ENCODE results near the gene PXYLP1.

The PXYLP1 gene

GRCh38 chr3:141227216-141227615, 4.4 kb upstream of the PXYLP1 start:
- Histone ChIP-seq H3K9ac (no peak overlapping the region), H3K9me3 (ENCODE audit: control insufficient read depth, low read length) (no peaks in the 10 kb centered on the region), H3K27ac (no peak overlapping the region), H3K36me3 (ENCODE audit: control insufficient read depth, insufficient read depth, low read length) (no peaks in the 10 kb centered on the region), H3K4me2 (ENCODE audit: low read length) (no peak overlapping the region), H3K4me3 (ENCODE audit: low read depth, low read length) (no peak overlapping the region), H2AFZ (no peak overlapping the region), H3K27me3 (ENCODE audit: control insufficient read depth, insufficient read depth, low read length) (no peaks in the 10 kb centered on the region), H3K79me2 (no peaks in the 10 kb centered on the region), H3K4me1 (no peaks in the 10 kb centered on the region)
- no peak for TF ChIP-seq CTCF (IDR thresholded peaks at IDR 0.05)

- H3K4me3 ChIP-seq (ENCODE audit: low read depth, low read length) = no peak overlapping the region
- no peak overlapping the region for H3K4me2 ChIP-seq (ENCODE audit: low read length)
- H3K79me2 ChIP-seq = no peaks in the 10 kb centered on the region
- H3K36me3 ChIP-seq (ENCODE audit: control insufficient read depth, insufficient read depth, low read length) = no peaks in the 10 kb centered on the region
- no peak overlapping the region for H3K27ac ChIP-seq
- no peak for TF ChIP-seq CTCF (IDR thresholded peaks at IDR 0.05)
- no peak overlapping the region for H3K9ac ChIP-seq
- no peak overlapping the region for H2AFZ ChIP-seq
- no peaks in the 10 kb centered on the region for H3K9me3 ChIP-seq (ENCODE audit: control insufficient read depth, low read length)
- H3K27me3 ChIP-seq (ENCODE audit: control insufficient read depth, insufficient read depth, low read length) = no peaks in the 10 kb centered on the region
- H3K4me1 ChIP-seq = peaks cover 3% of the 10 kb centered on the region
Observed at GRCh38 chr3:141227752-141228151, 3.9 kb upstream of the PXYLP1 start.

GRCh38 chr3:141228395-141228794, 3.2 kb upstream of the PXYLP1 start:
- no peaks in the 10 kb centered on the region for H3K9me3 ChIP-seq (ENCODE audit: control insufficient read depth, low read length)
- no peaks in the 10 kb centered on the region for H3K36me3 ChIP-seq (ENCODE audit: control insufficient read depth, insufficient read depth, low read length)
- H3K27ac ChIP-seq = no peak overlapping the region
- no peak overlapping the region for H2AFZ ChIP-seq
- no peak overlapping the region for H3K4me2 ChIP-seq (ENCODE audit: low read length)
- no peaks in the 10 kb centered on the region for H3K27me3 ChIP-seq (ENCODE audit: control insufficient read depth, insufficient read depth, low read length)
- H3K9ac ChIP-seq = no peak overlapping the region
- H3K4me1 ChIP-seq = peaks cover 3% of the 10 kb centered on the region
- no peaks in the 10 kb centered on the region for H3K79me2 ChIP-seq
- H3K4me3 ChIP-seq (ENCODE audit: low read depth, low read length) = no peak overlapping the region
- TF ChIP-seq CTCF (IDR thresholded peaks at IDR 0.05) = no peak

GRCh38 chr3:141229132-141229531, 2.5 kb upstream of the PXYLP1 start:
- Histone ChIP-seq H3K4me3 (ENCODE audit: low read depth, low read length) (no peak overlapping the region), H3K4me2 (ENCODE audit: low read length) (no peak overlapping the region), H3K4me1 (peaks cover 3% of the 10 kb centered on the region), H2AFZ (no peak overlapping the region), H3K27me3 (ENCODE audit: control insufficient read depth, insufficient read depth, low read length) (no peaks in the 10 kb centered on the region), H3K9me3 (ENCODE audit: control insufficient read depth, low read length) (no peaks in the 10 kb centered on the region), H3K27ac (no peak overlapping the region), H3K9ac (no peak overlapping the region), H3K36me3 (ENCODE audit: control insufficient read depth, insufficient read depth, low read length) (no peaks in the 10 kb centered on the region), H3K79me2 (no peaks in the 10 kb centered on the region)
- no peak for TF ChIP-seq CTCF (IDR thresholded peaks at IDR 0.05)

- Histone ChIP-seq H3K27ac (no peak overlapping the region), H3K4me2 (ENCODE audit: low read length) (no peak overlapping the region), H3K36me3 (ENCODE audit: control insufficient read depth, insufficient read depth, low read length) (no peaks in the 10 kb centered on the region), H3K9ac (no peak overlapping the region), H3K4me3 (ENCODE audit: low read depth, low read length) (no peak overlapping the region), H3K9me3 (ENCODE audit: control insufficient read depth, low read length) (no peaks in the 10 kb centered on the region), H3K79me2 (no peaks in the 10 kb centered on the region), H2AFZ (no peak overlapping the region), H3K4me1 (peaks cover 3% of the 10 kb centered on the region), H3K27me3 (ENCODE audit: control insufficient read depth, insufficient read depth, low read length) (no peaks in the 10 kb centered on the region)
- no peak for TF ChIP-seq CTCF (IDR thresholded peaks at IDR 0.05)
Observed at GRCh38 chr3:141230293-141230692, 1.3 kb upstream of the PXYLP1 start.

Measured in parathyroid adenoma (tissue), 2 donors.